GM11168 (cell line): ENCODE measurements around the gene SYTL4.

ENCODE experiments used
- in situ Hi-C: fragments of 300-500 bp; cut with MboI; formaldehyde crosslinking; loops from one replicate; pipeline ENCODE4 v1.12.0; 2022; ENCODE audit warnings: low sequenced_read_pairs; ENCODE audit not compliant: unreplicated experiment

The SYTL4 gene

DNA sequence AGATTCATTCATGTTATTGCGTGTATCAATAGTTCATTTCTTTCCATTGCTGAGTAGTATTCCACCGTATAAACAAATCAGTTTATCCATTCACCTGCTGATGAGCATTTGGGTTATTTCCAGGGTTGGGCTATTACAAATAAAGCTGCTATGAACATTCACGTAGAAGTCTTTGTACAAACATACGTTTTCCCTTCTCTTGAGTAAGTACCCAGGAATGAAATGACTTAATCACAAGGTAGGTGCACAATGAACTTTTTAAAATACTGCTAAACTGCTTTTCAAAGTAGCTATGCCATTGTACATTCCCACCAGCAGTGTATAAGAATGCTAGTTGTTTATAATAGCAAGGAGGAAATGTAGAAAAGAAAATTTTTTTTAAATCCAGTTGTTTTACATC lies 35.9 kb downstream of the SYTL4 start:
- in situ Hi-C loops = no loop called here

DNA sequence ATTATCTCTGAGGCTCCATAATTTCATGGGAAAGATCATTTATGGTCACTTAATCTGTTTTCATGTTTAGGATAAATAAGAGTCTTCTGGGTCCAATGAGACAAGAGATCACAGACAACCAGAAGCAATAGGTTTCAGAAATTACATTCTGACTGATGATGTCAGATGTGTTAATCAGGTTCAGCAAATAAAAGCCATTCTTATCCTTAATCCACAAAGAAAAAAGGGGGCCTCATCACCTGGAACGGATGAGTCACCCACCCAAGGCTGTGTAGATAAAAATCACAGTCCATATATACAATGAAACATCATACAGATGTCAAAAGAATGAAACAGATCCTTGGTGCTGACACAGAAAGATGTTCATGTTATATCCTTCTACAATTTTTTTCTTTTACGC lies 36.6 kb downstream of the SYTL4 start:
- in situ Hi-C loops = no loop called here

DNA sequence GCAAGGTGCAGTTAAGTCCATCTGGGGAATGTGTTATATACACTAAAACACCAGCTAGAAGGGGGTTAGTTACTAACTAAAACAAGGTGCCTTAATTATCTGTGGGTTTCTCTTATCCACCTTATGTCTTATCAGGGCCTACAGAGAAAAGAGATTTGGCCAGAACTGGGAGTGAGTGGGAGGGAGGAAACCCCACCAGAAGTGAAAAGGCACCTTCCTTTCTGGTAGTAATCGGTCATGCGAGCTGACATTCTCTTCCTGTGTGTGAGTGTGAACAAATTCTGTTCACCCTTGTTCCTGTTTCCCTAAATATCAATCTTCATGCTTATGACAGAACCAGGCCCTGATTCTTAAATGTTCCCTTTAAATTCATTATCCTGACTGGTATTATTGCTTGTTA lies 44.4 kb downstream of the SYTL4 start:
- in situ Hi-C loops = loop anchor here (5.0 kb wide), 1 partner anchor 75 kb away; no protein-coding TSS in a partner anchor

DNA sequence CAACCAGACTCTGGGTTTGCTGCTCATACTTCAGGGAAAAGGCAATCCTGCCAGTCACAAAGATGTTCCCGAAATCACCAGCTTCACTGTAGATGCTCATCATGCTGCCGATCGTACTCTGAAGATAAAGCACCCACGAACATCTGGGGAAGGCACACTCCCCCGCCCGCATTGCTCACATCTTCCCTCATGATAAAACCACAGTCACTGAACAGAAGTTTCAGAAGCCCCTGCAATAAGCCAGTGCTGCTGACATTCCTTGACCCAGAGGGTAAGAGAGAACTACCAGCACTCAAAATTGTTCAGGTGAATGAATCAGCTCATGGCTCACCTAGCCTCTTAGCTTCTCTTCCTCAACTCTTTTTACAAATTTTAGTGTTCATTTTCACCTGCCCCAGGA lies 44.8 kb downstream of the SYTL4 start:
- in situ Hi-C loops = loop anchor here (5.0 kb wide), 1 partner anchor 75 kb away; no protein-coding TSS in a partner anchor

DNA sequence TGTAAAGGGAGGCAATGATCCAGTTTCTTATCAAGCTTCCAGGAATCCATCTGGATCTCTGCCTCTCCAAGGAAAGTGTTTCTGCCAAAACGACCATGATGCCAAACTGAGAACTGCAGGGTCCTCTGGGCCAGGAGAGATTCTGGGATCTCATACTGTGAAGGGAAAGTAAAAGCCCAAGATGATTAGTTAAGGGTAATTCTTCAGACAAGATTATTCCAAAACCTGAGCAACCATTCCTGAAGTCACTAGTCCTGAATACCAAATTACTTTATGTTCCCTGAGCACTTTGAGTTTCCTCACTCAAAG lies 46.0 kb downstream of the SYTL4 start:
- in situ Hi-C loops = loop anchor here (5.0 kb wide), 1 partner anchor 76 kb away; no protein-coding TSS in a partner anchor

DNA sequence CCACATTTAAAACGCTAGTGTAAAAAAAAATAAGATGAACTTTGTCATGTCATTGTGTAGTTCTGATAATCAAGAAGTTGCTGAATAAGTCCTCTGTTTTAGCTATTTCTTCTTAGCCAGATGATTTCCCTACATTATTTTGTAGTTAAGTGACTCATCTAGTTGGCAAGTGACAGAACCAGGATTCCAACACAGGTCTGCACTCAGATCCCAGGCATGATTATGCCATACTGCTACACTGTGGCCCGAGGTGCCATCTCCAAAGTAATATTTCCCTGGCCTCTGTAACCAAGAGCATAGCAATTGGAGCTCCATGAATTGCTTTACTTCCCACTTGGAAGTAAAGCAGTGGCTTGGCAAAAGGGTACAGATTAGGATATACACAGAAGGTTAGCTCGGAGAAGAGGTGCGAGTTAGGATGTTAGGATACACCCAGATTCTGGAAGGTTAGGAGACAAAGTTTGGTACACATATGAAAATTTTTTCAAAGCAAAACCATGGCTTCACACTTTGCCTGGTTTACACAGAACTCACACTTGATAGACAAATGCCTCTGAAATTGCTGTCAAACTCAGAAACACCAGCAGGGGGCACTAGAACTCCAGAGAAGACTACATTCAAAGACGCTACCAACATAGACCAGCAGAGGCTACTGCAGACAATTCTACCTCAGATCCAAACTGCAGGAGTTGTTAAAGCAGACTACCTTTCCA lies 46.5 kb downstream of the SYTL4 start:
- in situ Hi-C loops = loop anchor here (5.0 kb wide), 1 partner anchor 77 kb away; no protein-coding TSS in a partner anchor

DNA sequence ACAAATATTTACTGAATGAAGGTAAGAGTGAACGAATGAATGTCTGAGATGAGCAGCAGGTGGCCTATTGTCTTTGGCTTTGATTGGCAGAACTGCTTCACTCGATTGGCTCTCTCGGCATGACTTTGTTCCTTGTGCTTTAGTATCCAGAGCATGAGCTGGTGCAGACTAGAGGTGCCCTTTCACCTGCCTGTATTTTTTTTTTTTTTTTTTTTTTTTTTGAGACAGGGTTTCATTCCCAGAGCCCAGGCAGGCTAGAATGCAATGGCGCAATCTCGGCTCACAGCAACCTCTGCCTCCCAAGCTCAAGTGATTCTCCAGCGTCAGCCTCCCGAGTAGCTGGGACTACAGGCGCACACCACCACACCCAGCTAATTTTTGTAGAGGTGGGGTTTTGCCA lies 49.0 kb downstream of the SYTL4 start:
- in situ Hi-C loops = no loop called here

DNA sequence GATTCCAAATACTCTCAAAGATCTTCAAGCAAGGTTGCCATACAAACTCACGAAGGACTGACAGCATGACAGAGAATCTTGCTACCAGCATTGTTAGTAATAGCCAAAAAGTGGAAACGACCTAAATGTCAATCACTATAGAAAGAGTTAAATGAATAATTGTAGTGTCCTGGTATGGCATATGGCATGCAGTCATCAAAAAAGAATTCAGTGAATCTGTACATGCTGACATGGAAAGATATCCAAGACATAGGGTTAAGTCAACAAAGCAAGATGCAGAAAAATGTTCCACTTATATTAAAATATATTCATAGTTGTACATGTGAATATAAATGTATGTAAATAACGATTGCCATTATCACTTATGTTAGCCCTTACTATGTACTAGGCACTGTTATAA lies 50.3 kb downstream of the SYTL4 start:
- in situ Hi-C loops = no loop called here

DNA sequence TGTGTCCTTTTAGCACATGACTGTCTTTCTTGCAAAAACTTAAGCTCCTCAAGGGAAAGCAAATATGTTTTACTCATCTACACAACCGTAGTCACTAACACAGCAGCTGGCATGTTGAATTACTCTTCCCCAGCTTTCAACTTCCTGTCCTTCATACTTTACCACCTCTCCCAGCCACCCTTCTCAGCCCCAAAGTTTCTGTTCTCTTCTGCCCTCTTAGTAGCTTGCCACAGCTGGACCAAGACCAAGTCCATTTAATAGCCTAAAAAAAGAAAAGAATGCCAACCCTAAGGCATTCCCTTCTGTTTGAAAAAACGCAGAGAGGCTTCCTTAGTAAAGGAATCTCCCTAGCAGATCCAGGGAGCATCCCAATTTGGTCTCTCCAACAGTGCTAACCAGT lies 51.2 kb downstream of the SYTL4 start:
- in situ Hi-C loops = no loop called here

DNA sequence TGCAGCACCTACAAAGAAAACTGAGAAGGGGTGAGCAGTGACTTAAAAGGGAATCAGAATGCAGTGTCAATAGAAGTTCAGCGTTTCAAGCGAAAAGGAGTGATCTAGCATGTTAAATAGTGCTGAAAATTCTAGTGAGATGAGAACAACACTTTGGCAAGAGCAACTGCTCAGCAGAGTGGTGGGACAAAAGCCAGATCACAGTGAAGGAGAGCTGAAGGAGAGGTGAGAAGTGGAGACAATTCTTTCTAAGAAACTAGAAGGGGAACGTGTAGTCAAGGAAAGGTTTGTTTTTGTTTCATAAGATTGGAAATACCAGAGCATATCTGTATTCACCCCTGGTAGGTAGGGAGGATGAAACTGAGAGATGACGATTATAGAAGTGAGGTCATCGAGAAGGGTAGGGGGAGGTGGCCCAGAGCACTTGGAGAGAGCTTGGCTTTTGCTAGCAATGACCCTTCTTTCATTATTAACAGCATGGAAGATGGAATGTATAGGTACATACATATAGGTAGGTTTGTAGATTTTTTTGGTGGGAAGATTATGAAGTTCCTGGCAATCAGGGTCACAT lies 54.2 kb downstream of the SYTL4 start:
- in situ Hi-C loops = no loop called here

DNA sequence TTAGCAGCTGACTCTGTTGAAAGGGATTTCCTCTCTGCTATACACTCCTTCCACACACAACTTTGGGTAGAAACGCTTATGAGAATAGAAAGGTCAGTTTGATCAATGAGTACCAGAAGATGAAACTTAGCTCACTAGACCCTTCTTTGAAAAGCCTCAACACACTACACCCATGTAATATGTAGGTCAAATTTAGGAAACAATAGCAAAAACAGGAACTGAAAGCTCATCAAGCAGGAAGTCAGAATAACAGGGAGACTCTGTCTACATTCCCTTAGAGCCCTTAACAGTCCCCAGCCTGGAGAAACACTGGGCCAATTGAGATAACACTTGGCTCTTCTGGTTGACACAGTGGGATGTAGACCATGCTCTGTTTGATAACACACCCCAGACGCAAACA lies 57.2 kb downstream of the SYTL4 start:
- in situ Hi-C loops = no loop called here

DNA sequence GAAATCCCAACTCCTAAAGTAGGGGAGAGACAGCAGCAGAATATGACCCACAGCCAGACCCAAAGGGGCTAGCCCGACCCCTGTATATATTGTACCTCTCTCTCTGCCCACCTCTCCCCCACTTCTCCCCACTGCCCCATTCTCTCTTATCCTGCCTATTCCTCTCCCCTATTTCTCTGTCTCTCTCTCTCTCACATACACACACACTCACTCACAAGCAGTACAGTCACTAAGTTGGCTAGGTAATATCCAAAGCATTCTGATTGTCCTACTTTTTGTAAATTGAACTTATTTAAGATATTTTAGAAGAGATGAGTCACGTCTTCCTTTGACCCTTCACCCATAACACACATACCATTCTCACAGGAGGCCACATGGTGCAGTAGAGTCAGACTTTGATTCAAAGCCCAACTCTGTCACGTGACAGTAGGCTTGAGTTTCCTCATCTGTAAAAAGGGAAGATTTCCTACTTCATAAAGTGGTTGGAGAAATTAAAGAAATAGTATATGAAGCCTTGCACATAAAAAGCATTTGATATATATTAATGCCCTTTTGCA lies 58.4 kb downstream of the SYTL4 start:
- in situ Hi-C loops = no loop called here

DNA sequence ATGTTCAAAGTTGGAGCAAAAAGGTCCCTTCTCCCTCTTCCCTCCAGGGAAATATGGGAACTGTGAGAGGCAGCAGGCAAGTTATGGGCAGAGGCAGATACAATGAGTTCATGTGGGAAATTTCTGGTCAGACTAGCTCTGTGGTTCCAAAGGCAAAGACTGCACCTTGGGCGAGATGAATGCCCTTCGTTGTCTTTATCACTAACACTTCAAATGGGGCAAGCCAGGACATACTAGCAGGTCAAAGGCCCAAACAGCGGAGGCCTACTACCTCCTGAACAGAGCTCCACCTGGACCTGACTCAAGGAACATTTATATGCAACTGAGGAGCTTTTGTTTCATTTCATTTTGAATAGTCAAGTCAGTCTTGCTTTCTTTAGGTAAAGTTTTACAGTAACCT lies 59.0 kb downstream of the SYTL4 start:
- in situ Hi-C loops = no loop called here

DNA sequence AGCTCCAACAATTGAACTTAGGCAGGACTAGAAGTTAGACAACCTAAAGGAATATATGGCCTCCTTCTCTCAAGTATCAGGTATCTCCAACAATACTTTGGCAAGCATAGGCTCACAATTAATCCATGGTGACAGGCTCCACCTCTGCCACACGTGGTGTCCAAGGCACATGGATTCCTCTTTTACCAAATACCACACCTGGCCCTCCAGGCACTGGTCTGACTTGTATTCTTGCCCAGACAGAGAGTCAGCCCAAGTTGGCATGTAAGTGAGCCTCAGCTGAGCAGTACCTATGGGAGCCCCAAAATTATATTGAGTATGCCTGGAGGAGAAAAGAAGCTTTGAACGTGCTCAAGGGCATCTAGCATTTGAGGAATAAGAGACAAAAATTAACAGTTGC lies 68.3 kb downstream of the SYTL4 start:
- in situ Hi-C loops = no loop called here

DNA sequence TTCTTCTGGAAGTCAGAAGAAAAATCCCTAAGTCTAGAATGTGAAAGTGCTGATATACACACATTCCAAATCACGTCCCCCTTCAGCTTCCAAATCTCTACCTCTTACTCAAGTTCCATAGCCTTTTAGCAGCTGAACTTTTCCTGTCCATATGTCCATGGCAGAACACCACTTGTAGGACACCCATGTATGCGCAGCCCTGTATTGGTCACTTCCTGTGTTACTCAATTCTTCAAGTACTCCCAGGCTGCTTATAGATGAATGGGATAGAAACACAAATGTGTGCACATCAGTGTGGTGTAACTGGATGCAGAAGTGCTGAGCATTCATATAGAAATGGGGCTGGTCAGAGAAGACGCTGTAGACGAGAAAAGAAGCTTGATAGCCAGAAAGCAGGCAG lies 69.1 kb downstream of the SYTL4 start:
- in situ Hi-C loops = no loop called here

DNA sequence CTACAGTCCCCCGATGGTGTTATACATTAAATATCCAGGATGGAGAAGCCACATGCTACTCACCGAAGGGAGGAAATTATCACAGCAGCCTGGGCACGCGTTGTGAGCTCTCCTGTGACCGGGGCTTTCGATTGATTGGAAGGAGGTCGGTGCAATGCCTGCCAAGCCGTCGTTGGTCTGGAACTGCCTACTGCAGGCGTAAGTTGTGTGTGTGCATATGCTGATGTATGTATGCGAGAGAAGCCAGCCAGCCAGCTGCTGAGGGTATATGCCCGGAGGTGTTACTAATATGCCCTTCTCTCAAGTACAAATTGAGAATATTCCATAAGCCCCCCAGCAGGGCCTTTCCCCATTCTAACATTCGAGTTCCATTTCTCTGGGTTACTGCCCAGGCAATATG lies 69.8 kb downstream of the SYTL4 start:
- in situ Hi-C loops = no loop called here

DNA sequence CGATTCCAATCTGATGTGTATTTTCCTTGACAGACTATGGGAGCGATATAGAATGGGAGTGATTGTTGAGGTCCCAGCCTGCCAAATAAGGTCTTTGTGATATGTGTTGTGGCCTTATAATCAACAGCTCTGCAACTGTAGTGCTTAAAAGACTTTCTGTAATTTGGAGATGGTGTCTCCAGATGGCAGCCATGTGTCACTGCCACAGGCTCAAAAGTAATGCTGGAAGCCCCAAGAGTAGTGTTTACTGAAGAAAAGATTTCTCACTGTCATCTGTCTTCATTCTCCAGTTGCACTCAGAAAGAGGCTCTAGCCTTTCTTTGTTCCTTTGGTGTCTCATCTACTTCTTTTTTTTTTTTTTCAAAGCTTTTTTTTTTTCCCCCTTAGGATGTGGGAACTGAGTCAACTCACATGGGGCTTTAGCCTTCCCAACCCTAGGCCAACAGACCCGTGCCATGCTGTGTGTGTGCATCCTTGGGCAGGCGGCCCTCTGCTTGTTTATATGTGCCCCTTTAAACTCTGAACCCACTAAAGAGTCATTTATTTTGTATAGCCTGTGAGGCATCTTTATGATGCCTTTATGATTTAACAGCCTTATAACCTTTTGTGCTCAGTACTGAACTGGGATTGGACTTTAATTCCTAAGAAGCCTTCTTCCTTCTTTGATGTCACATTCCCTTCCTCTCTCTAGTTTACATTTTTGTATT lies 72.3 kb downstream of the SYTL4 start:
- in situ Hi-C loops = no loop called here

DNA sequence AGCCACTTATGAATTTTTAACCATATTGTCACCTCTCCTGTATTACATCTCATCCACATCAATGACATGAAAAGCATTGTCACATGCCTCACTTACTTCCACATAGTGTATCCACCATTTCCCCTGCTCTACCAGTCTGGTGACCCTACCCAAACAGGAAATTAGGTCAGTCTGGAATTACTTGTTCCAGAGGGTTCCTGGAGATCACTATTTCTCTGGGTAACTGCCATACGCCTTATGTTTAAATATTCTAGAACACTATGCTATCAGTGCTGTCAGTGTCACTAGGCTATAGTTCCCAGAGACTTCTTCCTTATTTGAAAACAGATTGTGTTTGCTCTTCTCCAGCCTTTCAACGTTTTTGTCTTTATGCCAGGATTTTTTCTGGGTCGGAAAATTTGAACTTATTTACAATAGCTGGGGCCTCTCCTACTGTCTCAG lies 73.0 kb downstream of the SYTL4 start:
- in situ Hi-C loops = no loop called here

DNA sequence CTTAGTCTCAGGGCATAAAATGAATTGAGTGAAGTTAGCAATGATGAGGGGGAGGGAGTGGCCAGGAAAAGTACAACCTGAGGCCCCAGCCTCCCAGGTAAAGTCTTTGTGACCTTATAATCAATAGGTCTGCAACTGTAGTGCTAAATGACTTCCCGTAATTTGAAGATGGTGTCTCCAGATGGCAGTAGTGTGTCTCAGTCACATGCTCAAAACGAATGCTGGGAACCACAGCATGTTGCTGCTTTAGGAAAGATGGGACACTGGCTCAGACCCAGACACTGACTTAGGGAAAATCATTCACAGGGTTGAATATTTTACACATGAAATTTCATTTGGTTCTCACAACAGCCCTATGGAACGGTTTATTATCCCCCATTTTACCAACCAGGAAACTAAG lies 77.7 kb downstream of the SYTL4 start:
- in situ Hi-C loops = no loop called here

DNA sequence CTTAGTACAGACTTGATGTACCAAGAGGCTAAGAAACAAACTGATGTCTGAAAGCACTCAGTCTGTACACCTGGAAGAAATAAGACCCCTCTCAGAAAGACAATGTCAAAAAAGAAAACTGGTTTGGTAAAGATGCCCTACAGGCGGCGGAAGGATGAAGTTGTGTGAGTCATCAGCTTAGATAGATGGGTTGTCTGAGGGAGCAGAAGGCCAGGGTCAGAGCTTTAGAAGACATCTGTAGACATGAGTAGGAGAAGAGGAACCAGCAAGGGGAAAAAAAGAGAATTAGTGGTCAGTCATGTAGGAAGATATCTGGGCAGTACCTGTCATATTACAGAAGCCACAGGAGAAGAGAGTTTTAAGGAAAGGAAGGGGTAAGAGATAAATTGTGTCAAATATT lies 79.7 kb downstream of the SYTL4 start:
- in situ Hi-C loops = no loop called here

DNA sequence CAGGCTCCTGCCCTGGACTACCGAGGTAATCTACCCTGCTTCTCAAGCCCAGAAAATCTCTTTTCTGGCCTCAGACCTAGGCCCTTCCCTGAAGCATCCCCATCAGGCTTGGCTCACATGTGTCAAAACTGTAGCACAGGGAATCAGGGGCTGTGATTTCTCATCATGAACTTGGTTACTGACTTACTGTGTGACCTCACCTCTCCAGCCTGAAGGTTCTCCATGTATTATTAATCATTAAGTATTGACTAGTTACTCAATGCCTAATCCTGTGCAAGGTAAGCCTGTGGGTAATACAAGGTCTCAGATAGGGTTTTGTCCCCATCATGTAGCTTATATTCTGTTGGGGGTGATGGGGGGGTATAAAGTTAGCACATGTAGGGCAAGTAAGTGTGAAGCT lies 81.1 kb downstream of the SYTL4 start:
- in situ Hi-C loops = no loop called here
